Activated CD4-positive, alpha-beta T cell treated with anti-CD3 and anti-CD28 coated beads, Interleukin-2, Interleukin-6, amounts not matched to agents 100 ng/mL and 50 ng/mL, durations not matched to agents 16 hours and 8 hours (primary cell): ENCODE measurements around the gene TAOK3.
"Not testable (repeated sequence)": the region's sequence is repeated elsewhere in the genome, so short reads cannot be mapped to it uniquely, and the experiment has no call there.

Source experiments
- DNase-seq: peaks from one replicate; pipeline ENCODE4 v3.0.0-alpha.2; 2020

TAOK3 gene

DNA sequence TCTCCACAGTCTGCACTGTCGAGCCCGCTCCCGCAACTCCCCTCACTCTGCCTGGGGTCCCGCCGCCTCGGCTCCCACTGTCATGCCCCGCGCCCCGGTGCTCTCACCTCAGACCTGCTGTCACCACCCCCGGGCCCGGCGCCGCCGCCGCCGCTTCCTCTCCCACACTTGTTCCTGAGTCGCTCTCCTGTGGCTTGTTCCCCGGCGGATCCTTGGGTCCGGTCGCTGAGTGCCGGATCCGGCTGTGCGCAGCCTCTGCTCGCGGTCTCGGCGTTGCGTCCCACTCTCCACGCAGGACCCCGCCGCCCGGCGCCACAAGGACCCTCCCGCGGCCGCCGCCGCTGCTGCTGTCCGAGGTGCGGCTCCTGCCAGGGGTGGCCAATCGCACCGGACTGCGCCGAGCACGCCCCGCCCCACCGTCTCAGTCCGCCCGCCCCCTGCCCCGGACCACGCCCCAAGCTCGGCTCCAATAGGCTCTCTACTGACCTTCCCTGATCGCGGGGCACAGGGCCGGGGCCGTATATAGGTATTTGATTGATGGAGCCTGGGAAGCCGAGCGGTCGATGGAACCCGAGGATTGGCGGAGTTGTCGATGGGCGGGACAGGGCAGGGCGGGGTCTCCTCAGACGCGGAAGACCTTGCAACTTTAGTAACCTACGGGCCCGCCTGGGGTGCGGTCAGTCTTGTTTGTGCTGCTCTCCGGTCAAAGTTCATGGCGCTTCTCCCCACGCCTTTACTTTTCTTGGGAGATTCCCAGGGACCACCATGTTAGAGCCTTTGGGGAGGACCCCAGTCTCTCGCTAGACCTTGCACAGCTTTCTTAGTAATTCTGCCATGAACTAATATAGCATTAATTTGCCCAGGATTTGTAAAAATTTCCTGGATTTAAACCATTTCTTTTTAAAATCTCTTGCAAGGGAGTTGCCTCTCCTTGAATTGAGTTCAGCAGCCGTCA is at the start of gene TAOK3:
TSS of gene TAOK3 (minus strand) at position 367 of the 955 bp plus-strand sequence. CDS start 117,340 bp downstream, outside the sequence.
- peak; percentile 99 for DNase-seq

DNA sequence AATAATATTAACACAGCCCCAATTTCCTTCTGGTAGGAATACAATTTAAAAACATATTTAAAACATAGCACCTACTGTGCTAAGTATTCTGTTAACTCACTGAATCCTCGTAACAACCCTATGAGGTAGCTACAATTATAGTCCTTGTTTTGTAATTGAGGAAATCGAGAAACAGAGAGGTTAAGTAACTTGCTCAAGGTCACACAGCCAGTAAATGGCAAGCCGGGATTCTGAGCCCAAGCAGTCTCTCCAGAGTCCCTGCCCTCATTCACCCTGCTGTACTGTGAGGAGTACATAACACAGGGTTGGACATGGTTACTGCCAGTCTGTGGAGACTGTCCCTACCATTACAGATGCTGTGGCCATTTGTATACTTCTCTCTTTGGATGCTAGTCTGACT is 48.0 kb upstream of the TAOK3 start:
- DNase-seq: no peak

DNA sequence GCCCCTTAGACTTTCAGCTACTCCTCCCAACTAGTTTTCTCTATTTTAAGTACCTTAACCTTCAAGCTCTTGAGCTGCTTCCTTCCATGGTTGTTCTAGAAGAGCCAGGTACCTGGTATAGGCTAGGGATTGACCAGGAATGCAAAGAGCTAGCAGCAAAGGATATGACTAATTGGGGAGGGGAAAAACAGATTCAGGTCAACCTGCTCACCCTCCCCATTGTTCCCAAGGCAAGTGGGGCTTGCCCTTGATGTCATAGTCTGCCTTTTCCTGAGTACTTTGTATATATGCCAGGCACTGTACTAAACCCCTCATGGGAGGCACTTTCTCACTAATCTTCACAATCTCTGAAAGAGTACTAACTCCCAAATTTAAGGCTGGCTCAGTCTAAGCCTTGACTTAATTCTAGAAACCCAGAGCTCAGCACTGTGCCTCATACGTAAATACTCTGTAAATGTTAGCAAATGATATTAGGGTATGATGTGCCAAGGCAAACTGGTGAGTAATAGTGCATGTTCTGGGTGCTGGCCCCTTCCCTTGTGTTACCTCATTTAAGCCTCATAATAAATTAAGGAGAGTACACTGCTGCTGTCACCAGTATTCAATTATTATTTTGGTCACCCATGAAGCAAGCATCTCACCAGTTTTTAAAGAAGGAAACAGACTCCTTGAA is 45.8 kb upstream of the TAOK3 start:
- no peak for DNase-seq

DNA sequence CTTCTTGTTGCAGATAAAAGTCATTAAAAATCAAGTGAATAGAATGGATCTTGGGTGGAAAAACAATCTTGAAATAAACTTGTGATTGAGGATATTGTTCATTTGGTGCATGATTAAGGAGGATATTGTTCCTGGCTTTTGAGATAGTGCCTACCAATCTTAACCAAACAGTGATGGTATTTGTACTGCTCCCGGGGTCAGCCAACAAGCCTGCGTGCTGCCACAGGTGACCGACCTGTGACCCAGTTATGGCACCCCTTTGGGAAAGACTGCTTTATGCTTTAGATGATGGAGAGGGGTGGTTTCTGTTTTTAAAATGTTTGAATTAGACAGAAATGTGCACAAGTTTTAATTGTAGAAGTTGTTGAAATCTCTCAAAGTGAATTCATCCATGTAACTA is 45.2 kb upstream of the TAOK3 start:
- no peak for DNase-seq

DNA sequence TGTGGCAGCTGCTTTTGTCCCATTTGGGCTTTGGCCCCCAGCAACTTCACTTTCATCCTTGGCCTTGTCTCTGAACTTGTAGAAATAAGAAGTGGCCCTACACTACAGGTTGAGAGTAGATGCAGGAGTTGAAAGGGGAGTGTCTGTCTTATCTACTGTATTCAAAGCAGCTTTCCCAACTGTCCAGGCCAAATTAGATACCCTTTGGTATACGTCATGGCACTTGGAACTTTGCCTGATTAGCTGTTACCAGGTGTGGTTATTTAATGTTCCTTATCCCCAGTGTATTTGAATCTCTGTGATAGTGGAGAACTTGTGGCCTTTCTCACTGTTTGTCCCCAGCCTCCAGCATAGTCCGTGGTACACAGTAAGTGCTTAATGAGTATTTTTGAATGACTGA is 37.1 kb upstream of the TAOK3 start:
- no peak for DNase-seq

DNA sequence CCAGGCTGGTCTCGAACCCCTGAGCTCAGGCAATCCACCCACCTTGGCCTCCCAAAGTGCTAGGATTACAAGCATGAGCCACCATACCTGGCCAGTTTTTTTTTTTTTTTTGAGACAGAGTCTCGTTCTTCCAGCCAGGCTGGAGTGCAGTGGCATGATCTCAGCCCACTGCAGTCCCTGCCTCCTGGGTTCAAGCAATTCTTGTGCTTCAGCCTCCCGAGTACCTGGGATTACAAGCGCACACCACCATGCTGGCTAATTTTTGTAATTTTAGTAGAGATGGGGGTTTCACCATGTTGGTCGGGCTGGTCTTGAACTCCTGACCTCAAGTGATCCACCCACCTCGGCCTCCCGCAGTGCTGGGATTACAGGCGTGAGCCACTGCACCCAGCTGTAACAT is 35.5 kb upstream of the TAOK3 start:
- DNase-seq: not testable (repeated sequence)

DNA sequence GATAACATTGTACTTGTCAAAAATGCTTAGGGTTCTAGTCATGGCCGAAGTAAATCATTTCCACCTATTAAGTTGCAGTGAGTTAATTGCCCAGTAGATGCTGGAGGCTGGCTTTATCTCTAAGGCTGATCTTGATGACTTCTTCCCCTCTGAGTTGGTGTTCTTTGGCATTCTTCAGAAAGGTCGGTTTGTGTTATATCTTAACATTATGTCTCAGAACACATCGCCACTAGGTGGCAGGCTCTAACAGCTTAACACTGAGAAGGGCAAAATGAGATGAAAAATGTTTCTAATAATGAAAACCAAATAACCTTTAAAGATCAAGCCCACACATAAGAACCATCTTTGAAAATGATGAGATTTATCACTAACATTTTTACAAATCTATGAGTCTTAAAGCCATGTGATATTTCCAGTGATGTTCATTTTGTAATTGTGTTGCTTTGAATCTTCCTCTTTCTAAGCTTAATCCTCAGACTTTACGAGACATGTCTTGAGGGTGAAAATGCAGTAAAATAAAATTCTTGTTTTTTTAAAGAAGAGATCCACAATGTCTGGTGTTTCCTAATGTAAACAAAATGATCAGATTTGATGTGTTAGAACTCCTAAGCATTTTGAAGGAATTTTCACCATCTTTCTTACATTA is 32.3 kb upstream of the TAOK3 start:
- DNase-seq: peak; percentile 61

DNA sequence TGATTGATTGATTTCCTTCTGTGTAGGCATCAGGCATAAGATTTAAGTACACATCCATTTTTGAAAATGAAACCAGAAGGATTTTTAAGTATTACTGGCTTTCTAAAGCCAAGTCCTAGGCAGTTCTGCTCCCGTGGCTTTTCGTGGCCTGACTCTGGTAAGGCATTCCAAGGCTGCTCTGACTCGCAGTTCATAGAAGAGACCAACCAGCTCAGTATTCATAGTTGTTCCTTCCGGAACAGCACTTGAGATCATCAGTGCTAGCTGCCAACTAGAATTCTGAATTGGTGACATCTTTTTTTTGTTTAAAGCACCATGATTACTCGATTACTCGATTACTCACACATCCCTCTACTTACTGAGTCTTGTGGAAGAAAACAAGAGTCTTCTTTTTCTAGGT is 29.5 kb upstream of the TAOK3 start:
- DNase-seq: no peak

DNA sequence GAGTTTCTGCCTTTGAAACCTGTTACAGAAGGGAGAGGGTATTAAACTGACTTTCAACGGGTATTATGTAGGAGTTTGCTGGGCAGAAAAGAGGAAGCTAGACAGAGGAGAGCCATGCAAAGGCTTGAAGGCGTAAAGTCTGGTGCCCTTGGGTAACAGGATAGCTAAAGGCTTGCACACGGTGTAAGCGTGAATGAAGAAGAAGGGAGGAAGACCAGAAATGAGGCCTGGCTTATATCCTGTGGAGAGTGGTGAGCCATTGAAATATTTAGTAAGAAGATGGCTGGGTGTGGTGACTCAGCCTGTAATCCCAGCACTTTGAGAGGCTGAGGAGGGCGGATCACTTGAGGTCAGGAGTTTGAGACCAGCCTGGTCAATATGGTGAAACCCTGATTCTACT is 26.2 kb upstream of the TAOK3 start:
- no peak for DNase-seq

DNA sequence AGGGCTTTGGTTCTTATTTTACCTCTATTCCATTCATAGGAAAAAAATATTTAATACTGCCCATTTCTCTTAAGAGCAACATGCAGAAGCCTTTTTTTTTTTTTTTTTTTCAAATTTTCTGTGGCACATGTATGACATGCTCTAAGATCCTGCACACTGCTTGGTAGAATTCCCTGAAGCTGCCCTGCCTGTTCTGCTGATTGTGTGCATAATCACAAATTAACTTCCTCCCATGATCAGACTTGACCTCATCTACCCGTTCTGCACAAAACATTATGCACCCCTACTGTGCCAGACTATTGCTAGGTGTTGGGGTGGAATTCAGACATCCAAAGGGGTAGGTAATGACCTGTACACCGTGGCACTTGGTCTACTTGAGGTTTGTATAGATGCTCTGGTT is 25.8 kb upstream of the TAOK3 start:
- no peak for DNase-seq

DNA sequence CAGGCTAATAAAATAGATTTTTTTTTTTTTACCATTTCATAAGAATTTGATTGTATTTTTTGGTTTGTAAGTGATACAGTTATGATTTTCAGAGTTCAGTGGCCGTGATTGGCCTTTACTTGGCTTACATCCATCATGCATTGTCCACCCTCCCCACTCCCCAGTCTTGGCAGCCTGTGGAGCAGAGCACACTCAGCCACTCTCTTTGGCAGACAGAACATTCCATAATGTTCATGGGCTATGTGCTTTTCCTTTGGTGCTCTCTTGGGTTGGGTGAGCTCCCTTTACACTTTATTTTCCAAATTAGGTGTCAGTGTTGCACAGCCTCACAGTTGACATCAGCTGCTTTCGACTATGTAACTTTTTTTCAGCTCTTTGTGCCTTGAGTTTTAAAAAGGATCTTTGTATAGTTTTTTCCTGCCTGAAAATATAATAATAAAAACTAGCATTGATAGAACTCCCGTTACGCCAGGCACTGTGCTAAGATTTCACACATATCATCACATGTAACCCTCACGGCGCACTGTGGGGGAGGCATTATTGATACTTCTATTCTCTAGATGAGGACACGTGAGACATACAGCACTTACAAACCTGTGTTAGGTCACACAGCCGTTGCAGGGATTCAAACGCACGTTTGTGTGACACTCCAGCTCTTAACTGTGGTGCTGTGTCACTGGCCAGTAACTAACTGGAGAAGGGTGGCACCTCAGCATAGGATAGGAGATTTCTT is 25.2 kb upstream of the TAOK3 start:
- DNase-seq: no peak

DNA sequence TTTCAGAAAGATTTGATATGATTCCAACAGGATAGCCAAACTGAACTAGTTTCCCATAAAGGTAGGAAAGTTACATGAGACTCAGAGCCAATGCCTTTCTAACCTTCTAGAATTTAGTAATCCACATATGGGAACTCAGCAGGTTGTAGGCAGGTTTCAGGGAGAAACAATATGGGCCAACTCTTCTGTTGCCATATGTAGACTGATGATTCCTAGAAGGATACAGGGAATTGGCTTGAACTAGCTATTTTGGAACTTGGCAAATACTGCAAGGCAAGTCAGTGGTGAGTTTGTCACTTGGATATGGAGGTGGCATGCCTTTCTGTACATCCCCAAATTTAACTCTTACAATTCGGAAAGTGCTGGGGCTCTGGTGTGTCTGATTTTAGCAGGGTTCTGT is 19.1 kb upstream of the TAOK3 start:
- DNase-seq: no peak

DNA sequence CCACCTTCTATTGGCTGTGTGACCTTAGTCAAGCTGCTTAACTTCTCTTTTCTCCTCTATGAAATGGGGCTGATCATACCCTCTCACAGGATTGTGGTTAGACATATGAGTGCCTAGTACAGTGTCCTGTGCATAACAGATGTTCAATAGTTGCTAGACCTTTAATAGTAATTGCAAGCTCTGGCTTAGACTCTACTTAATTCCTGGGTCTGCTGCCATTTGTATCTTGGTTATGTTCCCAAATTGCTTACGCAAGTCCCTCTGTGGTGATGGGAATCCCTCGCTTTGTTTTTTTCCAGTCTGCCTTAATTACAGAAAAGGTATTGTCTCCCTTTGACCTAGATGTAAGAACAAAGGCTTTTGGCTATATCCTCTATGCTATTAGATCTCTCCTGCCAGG is 18.7 kb upstream of the TAOK3 start:
- DNase-seq: no peak

DNA sequence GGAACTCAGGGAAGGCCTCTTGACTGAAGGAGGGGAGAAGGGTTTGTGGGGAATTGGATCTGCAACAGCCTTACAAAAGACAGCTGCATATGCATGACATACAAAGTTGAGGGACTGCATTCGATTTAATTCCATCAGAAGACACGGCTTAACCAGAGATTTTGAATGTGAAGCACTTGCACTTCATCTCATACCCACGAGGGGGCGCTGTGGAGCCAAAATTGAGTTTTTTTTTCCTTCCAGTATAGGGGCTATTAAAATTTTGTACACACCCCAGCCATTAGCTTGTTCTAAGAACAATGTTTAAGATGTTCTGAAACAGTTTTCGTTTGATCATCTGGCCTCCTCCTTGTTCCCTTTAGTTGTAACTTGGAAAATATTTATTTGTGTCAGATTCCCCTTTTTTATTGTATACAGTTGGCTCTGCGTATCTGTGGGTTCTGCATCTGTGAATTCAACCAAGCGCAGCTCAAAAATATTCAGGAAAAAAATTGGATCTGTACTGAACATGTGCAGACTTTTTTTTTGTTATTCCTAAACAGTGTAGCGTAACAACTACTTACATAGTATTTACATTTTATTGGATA is 5.3 kb upstream of the TAOK3 start:
- DNase-seq: peak; percentile 74

DNA sequence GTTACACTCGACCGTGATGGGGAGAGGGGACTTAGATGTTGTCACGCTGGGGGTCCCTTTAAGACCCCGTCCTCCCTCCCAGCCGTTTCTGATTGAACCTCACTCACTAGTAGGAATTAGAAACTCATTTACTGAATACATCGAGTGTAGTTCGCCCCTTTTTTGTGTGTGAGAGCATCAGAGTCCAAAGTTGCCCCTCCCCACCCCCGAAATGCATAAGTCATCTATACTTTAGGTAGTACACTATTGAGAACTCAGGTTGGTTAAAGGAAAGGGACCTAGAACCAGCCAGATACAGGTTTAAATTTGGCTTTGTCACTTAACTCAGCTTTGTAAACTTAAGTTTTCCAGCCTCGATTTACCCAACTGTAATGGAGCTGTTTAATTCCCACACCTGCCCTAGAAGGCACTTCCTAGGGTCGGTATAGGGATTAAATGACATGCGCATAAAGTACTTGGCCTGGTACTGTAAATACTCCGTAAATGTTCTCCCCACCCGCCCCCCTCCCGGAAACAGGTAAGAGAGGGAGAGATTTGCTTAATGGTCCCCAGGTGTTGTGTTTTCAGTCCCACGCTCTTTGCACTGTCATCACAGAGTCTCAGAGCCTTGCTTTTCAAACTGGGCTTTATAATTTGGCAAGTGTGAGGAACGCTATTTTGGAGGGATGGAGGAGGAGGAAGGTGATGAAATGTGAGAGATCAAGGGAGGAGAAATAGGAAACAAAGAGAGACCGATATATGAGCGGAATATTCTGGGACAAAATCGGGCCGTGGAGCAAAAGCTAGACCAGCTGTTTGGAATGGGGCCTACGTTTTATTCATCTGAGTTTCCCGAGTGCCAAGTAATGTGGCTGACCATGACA is 4.5 kb upstream of the TAOK3 start:
- peak; percentile 11 for DNase-seq

DNA sequence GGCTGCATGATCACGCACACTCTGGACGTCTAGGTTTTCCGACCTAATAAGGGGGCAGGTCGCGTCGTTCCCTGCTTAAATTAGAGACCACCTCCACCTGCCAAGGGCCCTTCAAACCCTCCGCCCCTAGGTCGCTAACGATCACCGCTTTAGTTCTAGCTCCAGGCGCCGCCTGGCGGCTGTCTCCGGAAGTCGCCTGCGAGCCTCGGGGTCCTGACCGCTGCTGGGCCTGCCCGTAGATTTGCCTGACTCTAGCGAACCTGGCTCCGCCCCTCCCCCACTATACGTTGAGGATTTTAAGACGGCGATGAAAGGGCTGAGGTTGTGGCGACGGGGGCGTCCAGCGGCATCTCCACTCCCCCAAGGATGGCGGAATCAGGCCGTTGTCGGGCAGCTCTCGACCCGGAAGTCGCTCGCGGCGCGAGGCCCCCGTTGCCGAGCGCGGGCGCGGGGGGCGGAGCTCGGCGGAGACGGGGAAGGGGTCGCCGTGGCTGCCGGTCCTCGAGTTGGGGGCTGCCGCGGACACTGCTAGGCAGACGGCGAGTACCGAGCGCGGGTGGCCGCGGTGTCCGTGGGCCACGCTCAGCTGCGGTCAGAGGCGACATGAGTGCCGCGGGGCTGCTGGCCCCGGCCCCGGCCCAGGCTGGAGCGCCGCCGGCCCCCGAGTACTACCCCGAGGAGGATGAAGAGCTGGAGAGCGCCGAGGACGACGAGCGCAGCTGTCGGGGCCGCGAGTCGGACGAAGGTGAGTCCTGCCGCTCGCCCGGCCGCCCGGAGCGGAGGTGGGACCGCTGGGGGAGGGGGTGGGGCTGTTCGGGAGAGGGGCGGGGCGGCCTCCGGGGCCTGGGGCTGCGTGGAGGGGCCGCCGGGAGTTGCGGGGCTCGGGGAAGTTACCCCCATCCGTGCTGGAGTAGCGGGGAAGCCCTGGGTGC is 3.6 kb upstream of the TAOK3 start, which contains the start of gene SUDS3:
TSS of gene SUDS3 (plus strand) at position 467 of the 932 bp plus-strand sequence. CDS start at position 604, 137 bp downstream.
- peak; percentile 95 for DNase-seq

DNA sequence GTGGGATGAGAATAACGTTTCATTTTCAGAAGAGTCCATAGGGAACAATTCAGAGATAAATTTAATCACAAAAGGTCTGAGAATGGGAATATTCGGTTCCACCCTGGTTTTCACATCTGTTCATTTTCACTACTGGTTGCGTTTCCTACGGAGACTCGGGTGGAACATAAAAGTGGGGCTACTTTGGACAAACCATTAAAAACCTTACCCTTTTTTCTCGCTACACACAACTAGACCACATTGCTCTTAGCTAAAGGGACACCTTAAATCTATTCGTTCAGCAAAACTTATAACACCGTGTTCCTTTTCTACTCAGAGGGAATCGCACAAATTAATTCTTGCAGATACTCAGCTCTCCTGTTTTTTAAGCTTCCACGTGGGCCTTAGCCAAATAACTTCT is 2.6 kb upstream of the TAOK3 start:
- no peak for DNase-seq

DNA sequence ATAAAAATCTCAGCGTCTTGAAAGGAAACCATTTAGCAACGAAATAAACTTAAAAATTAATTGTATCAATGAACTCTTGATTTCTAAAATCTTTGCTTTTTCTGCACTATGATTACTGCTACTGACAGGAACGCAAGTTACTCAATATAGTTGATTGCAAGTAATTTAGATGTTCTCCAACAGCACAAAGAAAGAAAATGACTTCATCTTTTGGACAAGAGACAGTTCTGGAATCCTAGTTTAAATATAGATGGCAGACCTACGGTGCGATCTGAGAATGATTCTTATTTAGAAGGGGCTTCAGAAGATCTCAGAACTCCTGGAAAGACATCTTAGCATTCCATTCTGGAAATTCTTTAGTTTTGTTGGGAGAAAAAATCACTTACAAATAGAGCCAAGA is 2.2 kb upstream of the TAOK3 start:
- DNase-seq: no peak

DNA sequence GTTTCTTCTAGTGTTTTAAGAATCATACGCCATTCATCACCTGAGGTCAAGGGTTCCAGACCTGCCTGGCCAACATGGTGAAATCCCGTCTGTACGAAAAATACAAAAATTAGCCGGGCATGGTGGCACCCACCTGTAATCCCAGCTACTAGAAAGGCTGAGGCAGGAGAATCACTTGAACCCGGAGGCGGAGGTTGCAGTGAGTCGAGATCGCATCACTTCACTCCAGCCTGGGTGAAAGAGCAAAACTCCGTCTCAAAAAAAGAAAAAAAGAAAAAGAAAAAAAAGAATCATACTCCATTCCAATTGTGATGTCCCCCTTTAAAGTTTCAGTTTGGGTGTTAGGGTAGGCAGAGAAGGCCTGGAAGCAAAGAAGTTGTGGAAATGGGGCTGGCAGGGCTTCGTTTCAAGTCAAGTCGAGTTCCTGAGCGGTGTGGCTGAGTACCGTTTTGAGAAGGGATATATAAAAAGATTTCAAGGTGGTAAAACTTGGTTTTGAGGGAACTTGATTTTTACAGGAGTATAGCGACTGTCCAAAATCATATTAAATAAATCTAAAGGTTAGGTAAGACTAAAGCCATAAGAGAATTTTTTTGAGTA is 1.5 kb upstream of the TAOK3 start:
- DNase-seq: no peak

DNA sequence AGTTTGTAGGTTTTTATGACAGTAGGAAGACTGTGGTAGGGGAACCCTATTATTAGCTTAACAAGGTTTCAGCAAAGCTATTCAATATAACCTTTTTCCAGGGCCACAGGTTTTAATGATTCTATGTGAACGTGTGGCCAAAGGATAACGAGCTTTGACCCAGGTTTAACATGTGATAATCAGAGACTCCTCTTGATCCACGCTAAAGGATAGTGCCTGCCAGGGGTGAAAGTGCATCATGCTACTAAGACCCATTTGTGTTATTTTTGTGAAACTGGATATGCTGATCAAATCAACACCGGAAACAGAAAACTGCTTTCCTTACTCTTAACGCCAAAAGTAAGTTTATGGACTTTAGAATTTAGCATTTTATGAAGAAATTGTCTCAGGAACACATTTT is 909 bp upstream of the TAOK3 start:
- DNase-seq: no peak
